ENCODE measurements around the gene CNTNAP2.

- TF ChIP-seq, protein P1, sequence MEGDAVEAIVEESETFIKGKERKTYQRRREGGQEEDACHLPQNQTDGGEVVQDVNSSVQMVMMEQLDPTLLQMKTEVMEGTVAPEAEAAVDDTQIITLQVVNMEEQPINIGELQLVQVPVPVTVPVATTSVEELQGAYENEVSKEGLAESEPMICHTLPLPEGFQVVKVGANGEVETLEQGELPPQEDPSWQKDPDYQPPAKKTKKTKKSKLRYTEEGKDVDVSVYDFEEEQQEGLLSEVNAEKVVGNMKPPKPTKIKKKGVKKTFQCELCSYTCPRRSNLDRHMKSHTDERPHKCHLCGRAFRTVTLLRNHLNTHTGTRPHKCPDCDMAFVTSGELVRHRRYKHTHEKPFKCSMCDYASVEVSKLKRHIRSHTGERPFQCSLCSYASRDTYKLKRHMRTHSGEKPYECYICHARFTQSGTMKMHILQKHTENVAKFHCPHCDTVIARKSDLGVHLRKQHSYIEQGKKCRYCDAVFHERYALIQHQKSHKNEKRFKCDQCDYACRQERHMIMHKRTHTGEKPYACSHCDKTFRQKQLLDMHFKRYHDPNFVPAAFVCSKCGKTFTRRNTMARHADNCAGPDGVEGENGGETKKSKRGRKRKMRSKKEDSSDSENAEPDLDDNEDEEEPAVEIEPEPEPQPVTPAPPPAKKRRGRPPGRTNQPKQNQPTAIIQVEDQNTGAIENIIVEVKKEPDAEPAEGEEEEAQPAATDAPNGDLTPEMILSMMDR (IDR thresholded peaks at IDR 0.05): no peak
- TF ChIP-seq REST (IDR thresholded peaks at IDR 0.05; ENCODE audit: insufficient read depth in 1 of 2, low read depth in 2 of 2, low read length in 1 of 2) (no peak), TCF7L2 (IDR thresholded peaks at IDR 0.05; ENCODE audit: low read depth, low read length) (no peak), POLR2AphosphoS5 (IDR thresholded peaks at IDR 0.05; ENCODE audit: low read depth, low read length) (no peak), SIN3A (IDR thresholded peaks at IDR 0.05; ENCODE audit: borderline replicate concordance, insufficient read depth, low read depth, low read length) (no peak)
Observed at GRCh38 chr7:147015999-147016398, 899.4 kb downstream of the CNTNAP2 start.
